Pons (tissue), 1 donor: ENCODE measurements around the gene MPDZ.

Experiments used
- DNase-seq: peaks from one replicate; pipeline ENCODE4 v3.0.0-alpha.2; 2016; ENCODE audit warnings: low spot score

MPDZ gene

GRCh38 chr9:13279284-13280141 lies at the start of gene MPDZ:
Gene MPDZ, minus strand, starts transcription at chr9:13279692. Its CDS starts 29,377 bp downstream, at chr9:13250315.
- DNase-seq = peak; percentile 35

GRCh38 chr9:13324988-13325387 lies 45.5 kb upstream of the MPDZ start:
- DNase-seq = peak; percentile 33

- DNase-seq = no peak
Observed at GRCh38 chr9:13322828-13323550, 43.5 kb upstream of the MPDZ start.

GRCh38 chr9:13318027-13318426 lies 38.5 kb upstream of the MPDZ start:
- no peak for DNase-seq

- DNase-seq = no peak
Observed at GRCh38 chr9:13296972-13297371, 17.5 kb upstream of the MPDZ start.

GRCh38 chr9:13295556-13295955 lies 16.1 kb upstream of the MPDZ start:
- DNase-seq = no peak

- DNase-seq = no peak
Observed at GRCh38 chr9:13292782-13293181, 13.3 kb upstream of the MPDZ start.

GRCh38 chr9:13292158-13292557 lies 12.7 kb upstream of the MPDZ start:
- DNase-seq = no peak

GRCh38 chr9:13291718-13292117 lies 12.2 kb upstream of the MPDZ start:
- DNase-seq = no peak

- DNase-seq = no peak
Observed at GRCh38 chr9:13284011-13284410, 4.5 kb upstream of the MPDZ start.

GRCh38 chr9:13282998-13283397 lies 3.5 kb upstream of the MPDZ start:
- no peak for DNase-seq

- no peak for DNase-seq
Observed at GRCh38 chr9:13281356-13282016, 2.0 kb upstream of the MPDZ start.

- peak; percentile 84 for DNase-seq
Observed at GRCh38 chr9:13278368-13279246, 885 bp downstream of the MPDZ start.

- DNase-seq = peak; percentile 51
Observed at GRCh38 chr9:13278023-13278367, 1.5 kb downstream of the MPDZ start.

GRCh38 chr9:13274886-13275641 lies 4.4 kb downstream of the MPDZ start:
- peak; percentile 38 for DNase-seq

GRCh38 chr9:13270734-13271133 lies 8.8 kb downstream of the MPDZ start:
- no peak for DNase-seq

GRCh38 chr9:13269589-13270452 lies 9.7 kb downstream of the MPDZ start:
- DNase-seq = no peak

- DNase-seq = no peak
Observed at GRCh38 chr9:13268469-13268868, 11.0 kb downstream of the MPDZ start.

GRCh38 chr9:13267743-13268142 lies 11.7 kb downstream of the MPDZ start:
- no peak for DNase-seq

GRCh38 chr9:13266167-13266566 lies 13.3 kb downstream of the MPDZ start:
- peak; percentile 47 for DNase-seq
